UCSD-AML1 (cell line): ENCODE results near the gene GMDS.

Experiments
- DNase-seq: peaks from one replicate; lab custom pipeline; 2025; ENCODE audit not compliant: unreplicated experiment; lab: John Stamatoyannopoulos, UW

The GMDS gene

DNA sequence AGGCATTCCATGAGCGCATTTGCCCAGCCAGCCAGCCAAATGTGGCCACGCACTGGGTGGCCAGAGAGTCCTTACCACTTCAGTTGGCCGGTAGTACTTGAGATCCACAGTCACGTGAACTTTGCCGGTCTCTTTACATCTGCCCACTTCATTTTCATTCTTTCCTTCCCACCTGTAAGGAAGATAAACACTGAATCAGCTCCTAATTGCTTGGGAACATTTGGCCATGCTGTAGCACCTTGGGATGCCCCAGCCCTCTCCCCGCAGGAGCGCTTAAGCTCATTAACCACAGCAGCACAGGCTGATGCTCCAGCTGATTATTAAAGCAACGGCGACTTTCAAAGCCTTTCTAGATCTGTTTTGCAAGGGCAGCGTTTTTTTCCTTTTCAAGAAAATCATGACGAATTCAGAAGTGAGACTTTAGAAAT lies 519.0 kb downstream of the GMDS start:
- no peak for DNase-seq

- DNase-seq = peak; percentile 44
Observed at GRCh38 chr6:1724616-1725015, 520.8 kb downstream of the GMDS start.

- DNase-seq = no peak
Observed at GRCh38 chr6:1724124-1724523, 521.3 kb downstream of the GMDS start.

GRCh38 chr6:1722801-1723200 lies 522.6 kb downstream of the GMDS start:
- no peak for DNase-seq

- no peak for DNase-seq
Observed at GRCh38 chr6:1720620-1721322, 524.6 kb downstream of the GMDS start.

- no peak for DNase-seq
Observed at GRCh38 chr6:1719922-1720321, 525.5 kb downstream of the GMDS start.

DNA sequence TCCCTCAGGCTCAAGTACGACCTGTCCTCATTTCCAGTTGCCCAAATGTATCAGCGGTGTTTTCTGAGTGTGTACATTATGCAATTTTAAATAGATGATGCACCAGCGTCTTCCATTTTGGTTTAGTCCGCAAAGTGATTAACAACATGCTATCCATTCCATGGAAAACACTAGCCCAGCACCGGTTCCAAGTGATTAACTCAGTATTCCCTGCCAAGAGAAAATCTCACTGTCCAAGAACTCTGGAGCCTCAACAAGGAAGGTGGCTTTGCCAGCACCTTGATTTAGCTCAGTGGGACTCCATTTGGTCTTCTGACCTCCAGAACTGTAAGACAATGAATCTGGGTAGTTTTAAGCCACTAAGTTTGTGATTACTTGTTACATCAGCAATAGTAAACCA lies 528.5 kb downstream of the GMDS start:
- DNase-seq = no peak

DNA sequence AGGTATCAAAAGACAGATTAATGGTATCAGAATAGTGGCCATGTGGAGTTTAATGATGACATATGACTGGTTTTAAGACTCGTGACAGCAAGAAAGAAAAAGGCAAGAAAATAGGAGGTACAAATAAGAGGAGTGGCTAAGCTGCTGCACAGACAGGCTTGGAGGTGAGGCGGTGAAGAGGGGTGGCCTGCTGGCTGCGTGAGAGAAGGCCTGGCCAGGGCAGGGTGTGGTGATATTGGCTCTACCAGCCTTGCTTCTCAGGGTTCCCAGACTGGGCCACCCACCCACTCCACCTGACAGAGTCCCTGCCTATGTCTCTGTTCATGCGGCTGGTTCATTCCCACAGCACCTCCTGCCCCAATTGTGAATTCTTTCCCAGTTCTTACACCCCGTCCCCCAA lies 529.0 kb downstream of the GMDS start:
- no peak for DNase-seq

- no peak for DNase-seq
Observed at GRCh38 chr6:1715336-1715735, 530.1 kb downstream of the GMDS start.

- DNase-seq = no peak
Observed at GRCh38 chr6:1714654-1715053, 530.8 kb downstream of the GMDS start.

DNA sequence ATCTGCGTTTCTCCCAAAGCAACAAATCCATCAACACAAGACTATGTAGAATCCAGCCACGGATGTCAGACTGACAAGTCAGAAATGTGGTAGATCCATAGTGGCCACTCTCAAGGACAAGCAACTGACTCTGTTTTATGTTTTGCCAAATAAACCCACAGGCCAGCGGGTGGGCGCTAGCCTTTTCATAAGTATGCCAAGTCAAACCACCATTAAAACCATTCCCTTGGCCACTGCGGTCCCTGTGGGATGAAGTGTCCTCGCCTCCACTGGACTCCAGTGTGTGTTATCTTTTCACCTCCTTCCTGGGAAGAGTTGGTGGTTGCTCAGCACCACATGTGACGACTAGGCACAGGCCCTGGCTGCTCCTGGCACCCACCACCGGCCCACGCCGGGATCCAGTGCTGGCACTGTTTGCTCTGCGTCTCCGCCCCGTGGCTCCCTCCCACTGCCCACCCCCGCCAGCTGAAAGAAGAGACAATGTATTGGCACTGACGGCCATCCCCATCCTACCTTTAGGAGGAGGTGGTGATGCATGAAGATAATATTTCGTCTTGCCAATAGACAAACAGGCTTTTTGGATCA lies 532.3 kb downstream of the GMDS start:
- DNase-seq = no peak

DNA sequence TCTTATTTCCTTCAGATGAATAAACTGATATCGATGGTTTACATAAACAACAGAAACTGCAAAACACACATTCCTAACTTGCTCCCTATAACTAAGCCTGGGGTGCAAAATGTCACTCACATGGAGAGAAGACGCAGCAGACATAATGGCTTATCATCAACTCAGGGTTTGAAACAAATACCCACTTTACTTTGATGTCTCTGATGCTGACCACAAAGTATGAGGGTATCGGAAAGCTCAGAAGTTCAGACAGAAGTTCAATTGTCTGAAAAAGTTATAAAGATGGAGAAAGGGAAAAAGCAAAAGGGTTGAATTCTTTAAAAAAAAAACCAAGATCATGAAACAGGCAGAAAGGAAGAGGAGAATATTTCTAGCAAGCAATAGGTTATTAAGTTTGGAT lies 533.0 kb downstream of the GMDS start:
- DNase-seq = no peak

DNA sequence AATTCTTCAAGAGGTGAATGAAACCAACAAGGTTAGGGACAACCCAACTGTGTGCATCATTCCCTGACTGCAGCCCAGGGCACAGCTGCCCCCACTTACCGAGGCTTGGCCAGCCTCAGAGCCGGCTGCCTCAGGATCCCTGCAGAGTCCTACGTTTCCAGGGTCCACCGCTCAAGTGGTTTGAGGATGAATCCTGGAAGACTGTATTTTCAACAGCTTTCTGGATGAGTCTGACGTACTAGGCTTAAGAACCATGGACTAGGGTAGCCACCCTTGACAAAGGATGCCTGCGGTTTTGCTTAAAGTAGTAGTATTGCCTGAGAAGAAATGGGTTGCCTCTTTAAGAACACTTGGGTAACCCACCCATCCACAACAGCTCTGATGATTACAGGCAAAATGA lies 534.3 kb downstream of the GMDS start:
- no peak for DNase-seq

- peak; percentile 23 for DNase-seq
Observed at GRCh38 chr6:1709234-1709641, 536.2 kb downstream of the GMDS start.

- DNase-seq = no peak
Observed at GRCh38 chr6:1708820-1709219, 536.6 kb downstream of the GMDS start.

DNA sequence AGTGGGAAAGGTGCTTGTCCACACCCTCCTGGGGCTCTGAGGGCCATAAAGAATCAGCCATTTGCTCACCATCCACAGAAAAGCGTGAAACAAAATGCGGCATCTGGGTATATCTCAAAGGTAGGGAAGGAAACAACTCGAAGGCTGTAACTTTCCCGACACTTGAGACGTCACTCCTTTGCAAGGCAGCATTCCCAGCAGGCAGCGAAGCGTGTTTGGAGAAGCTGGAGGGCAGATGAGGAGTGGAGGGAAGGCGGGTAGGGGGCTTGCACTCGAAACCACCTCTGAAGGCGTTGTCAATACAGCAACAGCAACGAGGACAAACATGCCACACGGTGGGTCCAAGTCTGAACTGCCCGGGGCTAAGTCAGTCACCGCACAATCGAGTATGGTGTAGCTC lies 537.3 kb downstream of the GMDS start:
- no peak for DNase-seq

DNA sequence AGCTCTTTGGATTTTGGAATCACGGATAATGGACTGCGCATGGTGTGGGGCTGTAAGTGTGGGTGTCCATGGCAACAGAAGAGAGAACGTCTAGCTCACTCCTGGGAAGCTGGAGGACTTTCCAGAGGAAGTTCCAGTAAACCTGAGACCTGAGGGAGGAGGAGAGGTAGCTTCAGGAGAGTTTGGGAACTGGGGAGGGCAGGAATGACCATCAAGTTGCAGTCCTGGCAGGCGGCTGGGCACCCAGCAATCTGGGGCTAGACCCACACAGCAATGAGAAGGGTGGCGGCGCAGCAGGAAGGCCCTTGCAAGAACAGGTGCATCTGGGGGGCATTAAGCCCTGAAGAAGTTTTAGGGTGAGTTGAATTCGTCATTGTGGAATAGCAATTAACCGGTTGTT lies 539.8 kb downstream of the GMDS start:
- no peak for DNase-seq

GRCh38 chr6:1705183-1705582 lies 540.2 kb downstream of the GMDS start:
- no peak for DNase-seq

GRCh38 chr6:1704711-1705110 lies 540.7 kb downstream of the GMDS start:
- DNase-seq = no peak

GRCh38 chr6:1703923-1704322 lies 541.5 kb downstream of the GMDS start:
- no peak for DNase-seq

DNA sequence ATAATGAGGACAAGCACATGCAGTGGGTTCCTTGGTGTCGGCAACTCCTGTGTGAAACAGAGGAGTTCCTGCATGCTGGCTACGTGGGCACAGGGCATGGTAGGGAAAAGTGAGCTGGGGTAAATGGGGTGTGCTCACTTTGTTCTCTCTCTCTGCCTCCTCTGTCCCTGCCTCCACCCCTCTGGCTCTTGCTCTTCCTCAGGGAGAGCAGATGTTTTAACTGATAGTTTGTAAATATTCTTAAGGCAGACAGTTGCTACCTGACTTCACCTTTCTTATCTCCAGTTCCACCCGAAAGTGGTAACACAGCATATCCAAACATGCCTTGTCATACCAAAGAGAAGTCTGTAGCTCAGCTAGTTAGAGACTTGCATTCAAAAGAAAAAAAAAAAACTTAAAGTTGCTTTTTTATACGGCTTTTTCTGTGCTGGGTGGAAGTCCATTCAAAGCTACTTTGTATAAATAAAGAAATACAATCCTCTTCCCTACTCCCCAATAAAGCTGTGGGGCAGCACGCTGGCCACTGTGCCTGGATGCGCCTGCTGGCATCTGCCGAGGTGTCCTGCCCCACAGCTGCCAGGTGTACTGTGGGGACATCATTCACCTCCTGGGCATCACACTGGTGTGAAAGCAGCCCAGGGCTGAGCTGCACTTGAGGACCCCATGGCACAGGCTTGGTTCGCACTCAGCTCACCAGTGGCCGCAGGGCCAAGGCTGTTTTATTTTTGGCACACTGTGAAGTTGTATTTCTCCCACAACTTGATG lies 542.1 kb downstream of the GMDS start:
- no peak for DNase-seq

DNA sequence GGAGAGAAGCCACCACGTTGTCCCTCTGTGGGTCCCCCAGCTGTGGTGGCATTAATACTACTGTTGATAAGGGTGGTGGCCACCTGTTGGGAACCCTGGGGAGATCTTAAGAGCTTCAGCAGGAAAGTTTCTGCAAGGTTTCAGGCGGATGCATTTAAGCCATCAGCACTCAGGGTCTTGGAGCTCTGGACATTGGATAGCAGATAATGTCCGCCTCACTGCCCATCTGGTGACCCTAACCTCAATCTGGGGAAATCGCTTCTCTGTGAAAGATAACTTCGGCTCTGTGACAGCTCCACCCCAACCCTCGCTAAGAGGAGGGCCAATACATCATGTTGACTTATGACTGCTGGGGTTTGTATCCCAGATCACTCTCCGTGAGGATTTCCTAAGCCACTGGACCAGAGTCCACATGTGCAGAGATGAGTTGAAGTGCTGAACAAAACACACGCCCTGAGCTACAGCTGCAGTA lies 542.8 kb downstream of the GMDS start:
- no peak for DNase-seq
